GM12878 (cell line): ENCODE results near the gene ACTG1. TPM values are rescaled to one million over a fixed set of nuclear protein-coding genes. Genes with fewer than 3 reads are reported as not detected.

Source experiments
- CREB1 ChIP-seq: IDR thresholded peaks from 2 replicates; pipeline ENCODE4 v1.6.1; 2012; ENCODE audit warnings: low read depth, mild to moderate bottlenecking, inconsistent platforms
- EGR1 ChIP-seq, 2 experiments: IDR thresholded peaks; 1 replicate in 1 of 2; 2 replicates in 1 of 2; pipeline ENCODE4 v1.6.1; 2011 to 2012; ENCODE audit warnings: low read depth in 2 of 2, low read length in 2 of 2, borderline replicate concordance in 1 of 2, mild to moderate bottlenecking in 1 of 2, moderate library complexity in 1 of 2
- ESRRA ChIP-seq: IDR thresholded peaks from 2 replicates; pipeline ENCODE4 v1.6.1; 2012; ENCODE audit warnings: mild to moderate bottlenecking, low read length, improper control_type of control experiment
- ETV6 ChIP-seq, 2 experiments: fragments of 450-650 bp in 1 of 2; IDR thresholded peaks in 1 of 2; conservative IDR thresholded peaks in 1 of 2; 2 replicates each; pipeline ENCODE4 v1.6.1; 2014; ENCODE audit warnings: antibody characterized with exemption in 1 of 2, borderline replicate concordance in 1 of 2, low read depth in 1 of 2, mild to moderate bottlenecking in 1 of 2, moderate library complexity in 1 of 2
- HDGF ChIP-seq: fragments of 450-650 bp; IDR thresholded peaks from 2 replicates; pipeline ENCODE4 v1.6.1; 2016; ENCODE audit warnings: antibody characterized with exemption
- KAT2A ChIP-seq: conservative IDR thresholded peaks from 2 replicates; pipeline ENCODE4 v1.6.1; 2011; ENCODE audit warnings: low read depth, low read length; ENCODE audit not compliant: control insufficient read depth
- MTA2 ChIP-seq: fragments of 450-650 bp; IDR thresholded peaks from 2 replicates; pipeline ENCODE4 v1.6.1; 2016; ENCODE audit warnings: low read depth, mild to moderate bottlenecking, moderate library complexity
- MTA3 ChIP-seq: IDR thresholded peaks from 2 replicates; pipeline ENCODE4 v1.6.1; 2012; ENCODE audit warnings: low read length, inconsistent platforms, borderline replicate concordance
- MYC ChIP-seq: IDR thresholded peaks from 2 replicates; pipeline ENCODE4 v1.6.1; 2011; ENCODE audit warnings: mild to moderate bottlenecking, low read length, moderate library complexity, inconsistent platforms; ENCODE audit not compliant: insufficient read depth, insufficient replicate concordance, insufficient read length, severe bottlenecking
- NFYA ChIP-seq: IDR thresholded peaks from 2 replicates; pipeline ENCODE4 v1.6.1; 2011; ENCODE audit warnings: low read depth, mild to moderate bottlenecking, low read length, improper control_type of control experiment, borderline replicate concordance
- SP1 ChIP-seq: IDR thresholded peaks from one replicate; pipeline ENCODE4 v1.6.1; 2011; ENCODE audit warnings: low read depth, low read length
- YBX1 ChIP-seq: fragments of 450-650 bp; IDR thresholded peaks from 2 replicates; pipeline ENCODE4 v1.6.1; 2016; ENCODE audit warnings: antibody characterized with exemption
- ZNF207 ChIP-seq: fragments of 450-650 bp; IDR thresholded peaks from 2 replicates; pipeline ENCODE4 v1.6.1; 2014; ENCODE audit warnings: antibody characterized with exemption, mild to moderate bottlenecking, borderline replicate concordance
- polyA plus RNA-seq, 11 experiments: library from polyadenylated mRNA; depleted of rRNA in 4 of 11; unstranded in 6 of 11; stranded (reverse) in 5 of 11; fragments of >200 nt; fragmentation: Nextera tagmentation in 4 of 11; fragmentation: Illumina TruSeq in 1 of 11; extraction: Ambion mirVana in 4 of 11; extraction: Trizol in 1 of 11; gene quantifications; 1 replicate in 1 of 11; 2 replicates in 10 of 11; pipeline versions ENCODE4 v1.2.1 to v1.2.3, GENCODE V29; 2011 to 2016; ENCODE audit warnings: inconsistent platforms in 2 of 11, missing spikeins in 2 of 11, low read depth in 1 of 11
- total RNA-seq, 4 experiments: library from RNA; depleted of rRNA in 3 of 4; stranded (reverse); fragments of >200 nt in 3 of 4; fragmentation: Illumina TruSeq in 1 of 4; extraction: Trizol in 1 of 4; gene quantifications; 2 replicates each; pipeline versions ENCODE4 v1.2.1 to v1.2.3, GENCODE V29; 2013 to 2021
- TF ChIP-seq, protein P1 (sequence below): IDR thresholded peaks from 2 replicates; pipeline ENCODE4 v1.6.1; 2011; ENCODE audit warnings: borderline replicate concordance, low read depth, mild to moderate bottlenecking, moderate library complexity, mixed read lengths, low read length; ENCODE audit not compliant: insufficient read depth; ENCODE audit errors: extremely low read length
- TF ChIP-seq, protein P2 (sequence below): IDR thresholded peaks from 2 replicates; pipeline ENCODE4 v1.6.1; 2012; ENCODE audit warnings: low read depth, low read length, improper control_type of control experiment
- TF ChIP-seq, protein P3 (sequence below): IDR thresholded peaks from 2 replicates; pipeline ENCODE4 v1.6.1; 2012; ENCODE audit warnings: low read depth, low read length, improper control_type of control experiment
- TF ChIP-seq, protein P4 (sequence below): IDR thresholded peaks from 2 replicates; pipeline ENCODE4 v1.6.1; 2012; ENCODE audit warnings: low read length, inconsistent platforms
- TF ChIP-seq, protein P5 (sequence below): fragments of 450-650 bp; conservative IDR thresholded peaks from 2 replicates; pipeline ENCODE4 v1.6.1; 2017; ENCODE audit warnings: mild to moderate bottlenecking, moderate library complexity
- TF ChIP-seq, protein P6 (sequence below): fragments of 450-650 bp; IDR thresholded peaks from 2 replicates; pipeline ENCODE4 v1.6.1; 2017; ENCODE audit warnings: low read depth, mild to moderate bottlenecking, moderate library complexity

ACTG1 gene
- total and polyA plus RNA-seq, 10 of the 15 experiments (the other 5 are each of a cell fraction or from before 2014, with no cell fraction given), result 810 to 6,105 (median 3,650) TPM

DNA sequence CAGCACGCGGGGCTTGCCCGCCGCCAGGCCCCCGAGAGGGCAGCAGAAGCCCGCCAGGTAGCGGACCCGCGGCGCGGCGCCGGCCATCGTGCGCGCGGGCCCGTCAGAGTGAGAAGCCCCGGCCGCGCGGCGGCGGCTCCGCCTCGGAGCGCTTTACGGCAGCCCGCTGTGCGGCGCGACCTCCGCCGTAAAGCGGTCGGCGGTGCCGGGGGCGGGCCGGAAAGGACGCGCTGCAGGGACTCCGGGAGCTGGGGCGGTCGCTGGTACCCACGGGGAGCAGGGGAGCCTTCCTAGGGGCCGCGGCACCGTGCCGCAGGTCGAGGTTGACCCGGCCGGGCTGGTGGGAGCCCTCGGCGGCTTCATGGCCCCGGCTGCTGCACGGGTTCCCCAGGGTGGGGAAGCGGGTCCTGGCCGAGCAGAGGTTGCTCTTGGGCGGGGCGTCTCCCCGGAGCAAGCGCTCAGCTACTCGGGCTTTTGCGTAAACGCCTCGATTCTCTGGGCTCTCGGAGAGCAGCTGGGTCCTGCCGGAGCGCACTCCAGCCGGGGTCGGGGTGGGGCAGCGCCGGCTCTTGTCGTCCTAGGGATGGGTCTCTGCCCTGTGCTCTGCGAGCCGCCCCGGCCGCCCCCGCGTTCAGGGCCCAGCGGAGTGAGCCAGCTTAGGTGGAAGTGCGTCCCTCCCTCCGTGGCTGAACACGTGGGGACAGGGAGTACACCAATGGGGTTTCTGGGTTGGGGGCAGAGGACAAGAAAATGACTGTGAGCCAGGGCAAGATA is 39.8 kb upstream of the ACTG1 start, which contains the start of gene FAAP100 (continued):
- TF ChIP-seq, protein P1, sequence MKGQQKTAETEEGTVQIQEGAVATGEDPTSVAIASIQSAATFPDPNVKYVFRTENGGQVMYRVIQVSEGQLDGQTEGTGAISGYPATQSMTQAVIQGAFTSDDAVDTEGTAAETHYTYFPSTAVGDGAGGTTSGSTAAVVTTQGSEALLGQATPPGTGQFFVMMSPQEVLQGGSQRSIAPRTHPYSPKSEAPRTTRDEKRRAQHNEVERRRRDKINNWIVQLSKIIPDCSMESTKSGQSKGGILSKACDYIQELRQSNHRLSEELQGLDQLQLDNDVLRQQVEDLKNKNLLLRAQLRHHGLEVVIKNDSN, result peak; percentile 63
- no peak for TF ChIP-seq ETV6 (conservative IDR thresholded peaks at IDR 0.05 in 1 of 2, IDR thresholded peaks at IDR 0.05 in 1 of 2; ENCODE audit: borderline replicate concordance in 1 of 2, low read depth in 1 of 2)
- TF ChIP-seq, protein P2, sequence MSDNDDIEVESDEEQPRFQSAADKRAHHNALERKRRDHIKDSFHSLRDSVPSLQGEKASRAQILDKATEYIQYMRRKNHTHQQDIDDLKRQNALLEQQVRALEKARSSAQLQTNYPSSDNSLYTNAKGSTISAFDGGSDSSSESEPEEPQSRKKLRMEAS, result peak; percentile 67; the same call in 1 of the 2 replicates
- TF ChIP-seq MTA2, result no peak
- no peak for TF ChIP-seq ZNF207
- no peak for TF ChIP-seq HDGF
- peak; percentile 17 to 88 for TF ChIP-seq EGR1 (IDR thresholded peaks at IDR 0.05; ENCODE audit: borderline replicate concordance in 1 of 2, low read depth in 2 of 2, low read length in 2 of 2)
- TF ChIP-seq, protein P3, sequence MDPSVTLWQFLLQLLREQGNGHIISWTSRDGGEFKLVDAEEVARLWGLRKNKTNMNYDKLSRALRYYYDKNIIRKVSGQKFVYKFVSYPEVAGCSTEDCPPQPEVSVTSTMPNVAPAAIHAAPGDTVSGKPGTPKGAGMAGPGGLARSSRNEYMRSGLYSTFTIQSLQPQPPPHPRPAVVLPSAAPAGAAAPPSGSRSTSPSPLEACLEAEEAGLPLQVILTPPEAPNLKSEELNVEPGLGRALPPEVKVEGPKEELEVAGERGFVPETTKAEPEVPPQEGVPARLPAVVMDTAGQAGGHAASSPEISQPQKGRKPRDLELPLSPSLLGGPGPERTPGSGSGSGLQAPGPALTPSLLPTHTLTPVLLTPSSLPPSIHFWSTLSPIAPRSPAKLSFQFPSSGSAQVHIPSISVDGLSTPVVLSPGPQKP, result no peak
- TF ChIP-seq, protein P4, sequence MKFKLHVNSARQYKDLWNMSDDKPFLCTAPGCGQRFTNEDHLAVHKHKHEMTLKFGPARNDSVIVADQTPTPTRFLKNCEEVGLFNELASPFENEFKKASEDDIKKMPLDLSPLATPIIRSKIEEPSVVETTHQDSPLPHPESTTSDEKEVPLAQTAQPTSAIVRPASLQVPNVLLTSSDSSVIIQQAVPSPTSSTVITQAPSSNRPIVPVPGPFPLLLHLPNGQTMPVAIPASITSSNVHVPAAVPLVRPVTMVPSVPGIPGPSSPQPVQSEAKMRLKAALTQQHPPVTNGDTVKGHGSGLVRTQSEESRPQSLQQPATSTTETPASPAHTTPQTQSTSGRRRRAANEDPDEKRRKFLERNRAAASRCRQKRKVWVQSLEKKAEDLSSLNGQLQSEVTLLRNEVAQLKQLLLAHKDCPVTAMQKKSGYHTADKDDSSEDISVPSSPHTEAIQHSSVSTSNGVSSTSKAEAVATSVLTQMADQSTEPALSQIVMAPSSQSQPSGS, result no peak
- no peak for TF ChIP-seq ESRRA
- TF ChIP-seq, protein P5, sequence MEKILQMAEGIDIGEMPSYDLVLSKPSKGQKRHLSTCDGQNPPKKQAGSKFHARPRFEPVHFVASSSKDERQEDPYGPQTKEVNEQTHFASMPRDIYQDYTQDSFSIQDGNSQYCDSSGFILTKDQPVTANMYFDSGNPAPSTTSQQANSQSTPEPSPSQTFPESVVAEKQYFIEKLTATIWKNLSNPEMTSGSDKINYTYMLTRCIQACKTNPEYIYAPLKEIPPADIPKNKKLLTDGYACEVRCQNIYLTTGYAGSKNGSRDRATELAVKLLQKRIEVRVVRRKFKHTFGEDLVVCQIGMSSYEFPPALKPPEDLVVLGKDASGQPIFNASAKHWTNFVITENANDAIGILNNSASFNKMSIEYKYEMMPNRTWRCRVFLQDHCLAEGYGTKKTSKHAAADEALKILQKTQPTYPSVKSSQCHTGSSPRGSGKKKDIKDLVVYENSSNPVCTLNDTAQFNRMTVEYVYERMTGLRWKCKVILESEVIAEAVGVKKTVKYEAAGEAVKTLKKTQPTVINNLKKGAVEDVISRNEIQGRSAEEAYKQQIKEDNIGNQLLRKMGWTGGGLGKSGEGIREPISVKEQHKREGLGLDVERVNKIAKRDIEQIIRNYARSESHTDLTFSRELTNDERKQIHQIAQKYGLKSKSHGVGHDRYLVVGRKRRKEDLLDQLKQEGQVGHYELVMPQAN, result peak; percentile 67
- TF ChIP-seq SP1, result no peak
- TF ChIP-seq KAT2A, result no peak
- TF ChIP-seq YBX1, result no peak
- peak; percentile 64; the same call in 1 of the 2 replicates for TF ChIP-seq CREB1
- TF ChIP-seq MYC, result peak; percentile 27
- no peak for TF ChIP-seq NFYA
- TF ChIP-seq MTA3, result no peak
- TF ChIP-seq, protein P6, sequence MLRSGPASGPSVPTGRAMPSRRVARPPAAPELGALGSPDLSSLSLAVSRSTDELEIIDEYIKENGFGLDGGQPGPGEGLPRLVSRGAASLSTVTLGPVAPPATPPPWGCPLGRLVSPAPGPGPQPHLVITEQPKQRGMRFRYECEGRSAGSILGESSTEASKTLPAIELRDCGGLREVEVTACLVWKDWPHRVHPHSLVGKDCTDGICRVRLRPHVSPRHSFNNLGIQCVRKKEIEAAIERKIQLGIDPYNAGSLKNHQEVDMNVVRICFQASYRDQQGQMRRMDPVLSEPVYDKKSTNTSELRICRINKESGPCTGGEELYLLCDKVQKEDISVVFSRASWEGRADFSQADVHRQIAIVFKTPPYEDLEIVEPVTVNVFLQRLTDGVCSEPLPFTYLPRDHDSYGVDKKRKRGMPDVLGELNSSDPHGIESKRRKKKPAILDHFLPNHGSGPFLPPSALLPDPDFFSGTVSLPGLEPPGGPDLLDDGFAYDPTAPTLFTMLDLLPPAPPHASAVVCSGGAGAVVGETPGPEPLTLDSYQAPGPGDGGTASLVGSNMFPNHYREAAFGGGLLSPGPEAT, result peak; percentile 33
